ENCODE data around the gene CTNNA2. TPM values are rescaled to one million over a fixed set of nuclear protein-coding genes. Genes with fewer than 3 reads are reported as not detected.

Gene CTNNA2
- total and polyA plus RNA-seq, 12 donors, result 0.12 to 5.0 (median 1.4) TPM; not detected in 1

DNA sequence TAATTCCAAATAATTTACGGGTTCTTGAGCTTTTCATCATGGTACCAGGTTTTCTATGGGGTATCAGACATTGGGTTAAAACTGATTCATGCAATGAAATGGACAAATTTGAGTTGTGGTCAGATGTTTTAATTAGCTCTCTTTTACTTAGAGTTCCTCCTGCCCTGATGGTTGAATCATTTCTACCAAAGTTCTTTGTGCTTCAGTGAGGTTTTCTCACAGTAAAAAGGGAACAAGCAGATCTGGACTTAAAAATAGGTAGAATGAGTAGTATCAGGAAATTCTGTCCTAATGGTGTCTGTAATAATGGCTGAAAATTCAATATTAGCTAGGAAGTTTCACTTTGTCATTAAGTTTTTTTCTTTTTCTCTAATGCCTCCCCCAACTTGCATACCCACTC, 951.4 kb downstream of the CTNNA2 start:
- Histone ChIP-seq H3K4me3 (no peak overlapping the region), H3K27ac (no peak overlapping the region), H3K4me1 (replicated peaks in 1 of 2) (no peaks in the 10 kb centered on the region), H3K36me3 (replicated peaks in 1 of 2) (no peaks in the 10 kb centered on the region), H3K9me3 (replicated peaks in 1 of 3) (no peaks in the 10 kb centered on the region), H3K27me3 (no peaks in the 10 kb centered on the region)
- DNase-seq, result no peak
- TF ChIP-seq POLR2A (IDR thresholded peaks at IDR 0.05), result no peak
- TF ChIP-seq, protein P1, sequence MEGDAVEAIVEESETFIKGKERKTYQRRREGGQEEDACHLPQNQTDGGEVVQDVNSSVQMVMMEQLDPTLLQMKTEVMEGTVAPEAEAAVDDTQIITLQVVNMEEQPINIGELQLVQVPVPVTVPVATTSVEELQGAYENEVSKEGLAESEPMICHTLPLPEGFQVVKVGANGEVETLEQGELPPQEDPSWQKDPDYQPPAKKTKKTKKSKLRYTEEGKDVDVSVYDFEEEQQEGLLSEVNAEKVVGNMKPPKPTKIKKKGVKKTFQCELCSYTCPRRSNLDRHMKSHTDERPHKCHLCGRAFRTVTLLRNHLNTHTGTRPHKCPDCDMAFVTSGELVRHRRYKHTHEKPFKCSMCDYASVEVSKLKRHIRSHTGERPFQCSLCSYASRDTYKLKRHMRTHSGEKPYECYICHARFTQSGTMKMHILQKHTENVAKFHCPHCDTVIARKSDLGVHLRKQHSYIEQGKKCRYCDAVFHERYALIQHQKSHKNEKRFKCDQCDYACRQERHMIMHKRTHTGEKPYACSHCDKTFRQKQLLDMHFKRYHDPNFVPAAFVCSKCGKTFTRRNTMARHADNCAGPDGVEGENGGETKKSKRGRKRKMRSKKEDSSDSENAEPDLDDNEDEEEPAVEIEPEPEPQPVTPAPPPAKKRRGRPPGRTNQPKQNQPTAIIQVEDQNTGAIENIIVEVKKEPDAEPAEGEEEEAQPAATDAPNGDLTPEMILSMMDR (IDR thresholded peaks at IDR 0.05), result no peak
- WGBS, 4 donors, result 48 to 80% (median 77%) methylated on average over 1 of the region's 1 CpG
- intact Hi-C loops (cut with DNase I), result no loop called here

DNA sequence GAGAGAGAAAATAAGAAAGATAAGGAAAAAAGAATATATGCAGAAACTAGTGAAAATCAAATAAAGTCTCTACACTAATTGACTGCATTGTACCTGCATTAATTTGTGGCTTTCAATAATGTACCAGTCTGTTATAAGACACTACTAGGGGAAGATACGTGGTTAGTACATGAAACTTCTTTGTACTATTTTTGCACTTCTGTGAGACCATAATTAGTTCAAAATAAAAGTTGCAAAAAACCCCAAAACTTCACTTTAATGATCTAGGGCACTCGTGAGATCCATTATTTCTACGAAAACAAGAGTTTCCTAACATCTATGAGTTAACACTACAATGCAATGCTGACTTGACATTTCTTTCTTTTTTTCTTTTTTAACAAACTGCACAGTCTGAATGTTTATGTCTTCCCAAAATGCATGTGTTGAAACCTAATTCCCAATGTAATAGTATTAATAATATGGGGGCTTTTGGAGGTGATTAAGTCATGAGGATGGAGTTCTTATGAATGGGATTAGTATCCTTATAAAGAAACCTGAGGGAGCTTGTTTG, 954.5 kb downstream of the CTNNA2 start:
- Histone ChIP-seq H3K36me3 (replicated peaks in 1 of 2) (no peaks in the 10 kb centered on the region), H3K9me3 (replicated peaks in 1 of 3) (no peaks in the 10 kb centered on the region), H3K27me3 (no peaks in the 10 kb centered on the region), H3K4me1 (replicated peaks in 1 of 2) (no peaks in the 10 kb centered on the region), H3K4me3 (no peak overlapping the region), H3K27ac (no peak overlapping the region)
- no peak for DNase-seq
- TF ChIP-seq, protein P1 (IDR thresholded peaks at IDR 0.05), result no peak
- TF ChIP-seq POLR2A (IDR thresholded peaks at IDR 0.05), result no peak
- intact Hi-C loops (cut with DNase I), result no loop called here
- 65 to 77% (median 73%) methylated on average over 3 of the region's 3 CpGs for WGBS, 4 donors

DNA sequence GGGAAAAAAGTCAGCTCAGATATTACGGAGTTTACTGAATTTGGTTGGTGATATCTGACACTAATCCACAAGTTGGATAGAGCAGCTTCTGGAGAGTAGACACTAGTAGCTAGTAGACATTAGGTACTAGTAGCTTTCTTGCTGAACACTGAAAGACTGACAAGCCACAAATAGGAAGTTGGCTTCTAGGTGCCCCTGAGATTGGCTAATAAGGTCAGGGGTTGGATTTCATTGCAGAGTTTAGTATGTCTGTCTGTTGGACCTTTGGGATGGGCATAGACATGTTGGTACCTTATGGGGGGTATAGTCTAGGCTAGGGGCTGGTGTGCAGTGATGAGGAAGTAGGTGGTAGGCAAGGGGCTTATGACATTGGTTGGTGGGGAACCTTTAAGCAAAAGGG, 956.6 kb downstream of the CTNNA2 start:
- TF ChIP-seq, protein P1 (IDR thresholded peaks at IDR 0.05), result no peak
- TF ChIP-seq POLR2A (IDR thresholded peaks at IDR 0.05), result no peak
- DNase-seq, result no peak
- Histone ChIP-seq H3K9me3 (replicated peaks in 1 of 3) (no peaks in the 10 kb centered on the region), H3K27me3 (no peaks in the 10 kb centered on the region), H3K4me1 (replicated peaks in 1 of 2) (no peaks in the 10 kb centered on the region), H3K36me3 (replicated peaks in 1 of 2) (no peaks in the 10 kb centered on the region), H3K27ac (no peak overlapping the region), H3K4me3 (no peak overlapping the region)
- intact Hi-C loops (cut with DNase I), result no loop called here
- WGBS, 4 donors, result 67 to 83% (median 79%) methylated on average over 1 of the region's 1 CpG

DNA sequence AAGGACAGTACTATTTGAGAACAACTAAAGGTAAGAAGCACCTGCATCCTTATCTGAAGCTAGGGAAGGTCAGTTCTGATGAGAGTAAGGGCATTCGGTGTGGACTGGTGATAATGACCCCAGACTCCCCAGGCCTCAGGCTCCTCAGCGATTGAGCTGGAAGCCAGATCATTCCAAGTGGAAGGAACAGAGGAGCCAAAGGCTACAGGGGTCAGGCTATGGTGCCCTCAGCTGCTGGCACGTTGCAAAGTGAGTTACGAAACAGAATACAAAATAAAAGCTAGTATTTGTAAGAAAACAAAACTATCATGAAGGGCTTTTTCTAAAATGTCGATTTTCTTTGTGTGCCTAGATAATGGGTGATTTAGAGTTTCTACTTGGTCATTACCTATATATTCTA, 960.2 kb downstream of the CTNNA2 start:
- Histone ChIP-seq H3K27ac (no peak overlapping the region), H3K36me3 (replicated peaks in 1 of 2) (no peaks in the 10 kb centered on the region), H3K4me3 (no peak overlapping the region), H3K4me1 (replicated peaks in 1 of 2) (no peaks in the 10 kb centered on the region), H3K27me3 (no peaks in the 10 kb centered on the region), H3K9me3 (replicated peaks in 1 of 3) (no peaks in the 10 kb centered on the region)
- TF ChIP-seq, protein P1 (IDR thresholded peaks at IDR 0.05), result no peak
- no peak for TF ChIP-seq POLR2A (IDR thresholded peaks at IDR 0.05)
- DNase-seq, result no peak
- 70 to 79% (median 74%) methylated on average over 5 of the region's 5 CpGs for WGBS, 4 donors
- intact Hi-C loops (cut with DNase I), result no loop called here
